Colonic mucosa (tissue), 4 donors: ENCODE data around the gene ATP1B2. TPM values are rescaled to one million over a fixed set of nuclear protein-coding genes. Genes with fewer than 3 reads are reported as not detected.
A peak's percentile ranks its signal among the peaks of the same experiment; 100 is the strongest.

ENCODE experiments used
- DNase-seq: peaks from one replicate; pipeline ENCODE4 v3.0.0-alpha.2; 2020
- H3K27ac ChIP-seq: fragments of 200-600 bp; one replicate; pipeline ENCODE4 v1.8.0; 2021
- H3K27me3 ChIP-seq: fragments of 200-600 bp; one replicate; pipeline ENCODE4 v1.8.0; 2021
- H3K36me3 ChIP-seq: fragments of 200-600 bp; one replicate; pipeline ENCODE4 v1.8.0; 2021
- H3K4me1 ChIP-seq: fragments of 200-600 bp; one replicate; pipeline ENCODE4 v1.8.0; 2021; ENCODE audit warnings: mild to moderate bottlenecking
- H3K4me3 ChIP-seq: fragments of 200-600 bp; one replicate; pipeline ENCODE4 v1.8.0; 2021
- H3K9ac ChIP-seq, 2 donors: one replicate each; pipeline ENCODE4 v1.7.0; 2013; ENCODE audit warnings: control low read depth in 2 of 2, low read depth in 2 of 2, low read length in 2 of 2
- H3K9me3 ChIP-seq: fragments of 200-600 bp; one replicate; pipeline ENCODE4 v1.8.0; 2021
- intact Hi-C: fragments of 100-400 bp; cut with DNase I; formaldehyde crosslinking; loops from one replicate; pipeline ENCODE4 v1.14.1; 2022
- total RNA-seq, 2 donors: library from RNA; stranded (reverse); fragmentation: NEBNext Ultra II Directional in 1 of 2; extraction: Animal tissue kit (Norgen Biotek cat#: 25700) in 1 of 2; gene quantifications; one replicate each; pipeline ENCODE4 v1.2.1, GENCODE V29; 2021
- TF ChIP-seq, protein P1 (sequence below): fragments of 200-600 bp; IDR thresholded peaks from one replicate; pipeline ENCODE4 v1.8.0; 2022; ENCODE audit warnings: antibody characterized with exemption, mild to moderate bottlenecking
- donor health status: healthy.
- donor health status: DM: no; HTN: no; CAD: no.
- donor health status: DM: no; HTN: no; CAD: no.

The ATP1B2 gene
- total RNA-seq, 2 donors from 2014 or later = 0.54 to 1.4 TPM

- TF ChIP-seq, protein P1, sequence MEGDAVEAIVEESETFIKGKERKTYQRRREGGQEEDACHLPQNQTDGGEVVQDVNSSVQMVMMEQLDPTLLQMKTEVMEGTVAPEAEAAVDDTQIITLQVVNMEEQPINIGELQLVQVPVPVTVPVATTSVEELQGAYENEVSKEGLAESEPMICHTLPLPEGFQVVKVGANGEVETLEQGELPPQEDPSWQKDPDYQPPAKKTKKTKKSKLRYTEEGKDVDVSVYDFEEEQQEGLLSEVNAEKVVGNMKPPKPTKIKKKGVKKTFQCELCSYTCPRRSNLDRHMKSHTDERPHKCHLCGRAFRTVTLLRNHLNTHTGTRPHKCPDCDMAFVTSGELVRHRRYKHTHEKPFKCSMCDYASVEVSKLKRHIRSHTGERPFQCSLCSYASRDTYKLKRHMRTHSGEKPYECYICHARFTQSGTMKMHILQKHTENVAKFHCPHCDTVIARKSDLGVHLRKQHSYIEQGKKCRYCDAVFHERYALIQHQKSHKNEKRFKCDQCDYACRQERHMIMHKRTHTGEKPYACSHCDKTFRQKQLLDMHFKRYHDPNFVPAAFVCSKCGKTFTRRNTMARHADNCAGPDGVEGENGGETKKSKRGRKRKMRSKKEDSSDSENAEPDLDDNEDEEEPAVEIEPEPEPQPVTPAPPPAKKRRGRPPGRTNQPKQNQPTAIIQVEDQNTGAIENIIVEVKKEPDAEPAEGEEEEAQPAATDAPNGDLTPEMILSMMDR = no peak
- peak within 1 kb of the TSS; percentile 82 to 100 for H3K9ac ChIP-seq
- H3K27me3 ChIP-seq = no peaks in the 10 kb centered on the region
- peaks cover 11% of the 10 kb centered on the region for H3K4me1 ChIP-seq
- no peaks in the 10 kb centered on the region for H3K36me3 ChIP-seq
- DNase-seq = peak; percentile 95
- peak within 1 kb of the TSS; percentile 76 for H3K4me3 ChIP-seq
- intact Hi-C loops = loop anchor here (5.0 kb wide), 1 partner anchor 55 kb away; the partner anchor contains the start of gene SHBG
- peak within 1 kb of the TSS; percentile 97 for H3K27ac ChIP-seq
- H3K9me3 ChIP-seq = no peaks in the 10 kb centered on the region
Observed at GRCh38 chr17:7687072-7687907, 36.6 kb downstream of the ATP1B2 start, which contains the start of gene TP53. Gene TP53, minus strand, starts transcription at chr17:7687490. Its CDS starts 10,896 bp downstream, at chr17:7676594.

DNA sequence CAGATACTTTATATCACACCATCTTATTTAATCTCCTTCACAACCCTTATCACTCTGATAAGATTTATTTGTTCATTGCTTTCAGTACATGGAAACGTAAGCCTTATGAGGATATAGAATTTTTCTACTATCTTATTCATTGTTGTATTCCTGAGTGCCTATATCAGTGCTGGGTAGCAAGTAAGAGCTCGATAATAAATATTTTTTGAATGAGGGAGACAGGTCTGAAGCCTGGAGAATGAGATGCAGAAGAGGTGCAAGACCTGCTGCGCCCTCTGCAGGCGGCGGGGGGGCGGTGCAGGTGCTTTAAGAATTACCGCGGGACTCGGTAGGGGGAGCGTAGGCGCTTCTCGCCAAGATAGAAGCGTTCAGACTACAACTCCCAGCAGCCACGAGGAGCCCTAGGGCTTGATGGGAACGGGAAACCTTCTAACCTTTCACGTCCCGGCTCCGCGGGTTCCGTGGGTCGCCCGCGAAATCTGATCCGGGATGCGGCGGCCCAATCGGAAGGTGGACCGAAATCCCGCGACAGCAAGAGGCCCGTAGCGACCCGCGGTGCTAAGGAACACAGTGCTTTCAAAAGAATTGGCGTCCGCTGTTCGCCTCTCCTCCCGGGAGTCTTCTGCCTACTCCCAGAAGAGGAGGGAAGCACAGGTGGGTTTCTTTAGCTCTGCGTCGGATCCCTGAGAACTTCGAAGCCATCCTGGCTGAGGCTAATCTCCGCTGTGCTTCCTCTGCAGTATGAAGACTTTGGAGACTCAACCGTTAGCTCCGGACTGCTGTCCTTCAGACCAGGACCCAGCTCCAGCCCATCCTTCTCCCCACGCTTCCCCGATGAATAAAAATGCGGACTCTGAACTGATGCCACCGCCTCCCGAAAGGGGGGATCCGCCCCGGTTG is 37.4 kb downstream of the ATP1B2 start, which contains the start of gene WRAP53:
Gene WRAP53 (plus strand): TSS at position 570 of the 900 bp plus-strand sequence. CDS start 172 bp downstream, at position 742.
- Histone ChIP-seq H3K9ac (peak within 1 kb of the TSS; percentile 82 to 100), H3K27ac (peak within 1 kb of the TSS; percentile 97), H3K4me1 (peaks cover 11% of the 10 kb centered on the region), H3K9me3 (no peaks in the 10 kb centered on the region), H3K36me3 (no peaks in the 10 kb centered on the region), H3K27me3 (no peaks in the 10 kb centered on the region), H3K4me3 (peak within 1 kb of the TSS; percentile 76)
- intact Hi-C loops = loop anchor here (5.0 kb wide), 1 partner anchor 56 kb away; the partner anchor contains the start of gene SHBG
- DNase-seq = peak; percentile 99
- TF ChIP-seq, protein P1 = peak; percentile 100

- no peaks in the 10 kb centered on the region for H3K27me3 ChIP-seq
Observed at GRCh38 chr17:7688808-7689316, 38.1 kb downstream of the ATP1B2 start.

DNA sequence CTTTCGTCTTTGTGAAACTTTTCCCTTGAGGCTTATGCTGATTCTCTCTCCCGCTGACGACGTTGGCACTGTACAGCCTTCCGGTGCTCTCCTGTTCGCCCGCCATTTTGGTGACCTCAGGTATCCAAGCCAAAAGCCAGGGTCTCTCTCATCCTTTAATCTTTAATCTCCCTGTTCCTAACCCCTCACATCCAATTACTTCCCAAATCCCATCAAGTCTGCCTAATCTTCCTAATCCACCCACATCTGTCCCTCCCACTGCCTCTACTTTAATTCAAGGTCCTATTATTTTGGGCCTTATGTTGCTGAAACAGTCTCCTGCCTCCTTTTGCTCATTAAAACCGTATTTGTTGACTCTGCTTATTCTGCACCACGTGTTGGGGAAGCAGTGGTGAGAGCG is 44.9 kb downstream of the ATP1B2 start:
- Histone ChIP-seq H3K9me3 (no peaks in the 10 kb centered on the region), H3K36me3 (no peaks in the 10 kb centered on the region), H3K4me1 (no peaks in the 10 kb centered on the region), H3K9ac (no peak overlapping the region), H3K27ac (no peak overlapping the region), H3K4me3 (no peak overlapping the region), H3K27me3 (no peaks in the 10 kb centered on the region)
- intact Hi-C loops = no loop called here
- DNase-seq = no peak
- TF ChIP-seq, protein P1 = no peak

More at GRCh38 chr17:7688808-7689316, 38.1 kb downstream of the ATP1B2 start:
- H3K27ac ChIP-seq = peak overlapping the region; percentile 97
- TF ChIP-seq, protein P1 = no peak
- no peak for DNase-seq
- H3K9ac ChIP-seq = peak overlapping the region; percentile 82 to 100
- peak overlapping the region; percentile 76 for H3K4me3 ChIP-seq
- H3K4me1 ChIP-seq = peaks cover 11% of the 10 kb centered on the region
- H3K36me3 ChIP-seq = no peaks in the 10 kb centered on the region
- no peaks in the 10 kb centered on the region for H3K9me3 ChIP-seq
- intact Hi-C loops = loop anchor here (5.0 kb wide), 1 partner anchor 57 kb away; the partner anchor contains the start of gene SHBG
